Aorta (tissue), 5 donors: ENCODE measurements around the gene TMEM234. TPM values are rescaled to one million over a fixed set of nuclear protein-coding genes. Genes with fewer than 3 reads are reported as not detected.

Source experiments
- ATAC-seq: fragments of 200-7000 bp; cut with Tn5 transposase; one replicate; pipeline ENCODE4 v1.9.1; 2022; ENCODE audit warnings: moderate library complexity; ENCODE audit not compliant: low FRiP score
- DNase-seq, 2 donors: peaks; one replicate each; pipeline ENCODE4 v3.0.0-alpha.2; 2020
- H3K27ac ChIP-seq, 2 donors: one replicate each; pipeline ENCODE4 v1.5.1; 2013; ENCODE audit warnings: low read length in 2 of 2, mild to moderate bottlenecking in 2 of 2, moderate library complexity in 2 of 2, control low read depth in 1 of 2, inconsistent platforms in 1 of 2, low read depth in 1 of 2
- H3K27me3 ChIP-seq, 2 donors: one replicate each; pipeline ENCODE4 v1.6.1; 2013; ENCODE audit warnings: control low read depth in 1 of 2, low read length in 1 of 2, mild to moderate bottlenecking in 1 of 2, moderate library complexity in 1 of 2; ENCODE audit not compliant: insufficient read depth in 2 of 2, control insufficient read depth in 1 of 2
- H3K36me3 ChIP-seq, 2 donors: one replicate each; pipeline ENCODE4 v1.6.1; 2013; ENCODE audit warnings: control low read depth in 1 of 2, low read length in 1 of 2, mild to moderate bottlenecking in 1 of 2; ENCODE audit not compliant: insufficient read depth in 2 of 2, control insufficient read depth in 1 of 2
- H3K4me1 ChIP-seq, 2 donors: one replicate each; pipeline ENCODE4 v1.6.1; 2013; ENCODE audit warnings: low read length in 2 of 2, control low read depth in 1 of 2, mild to moderate bottlenecking in 1 of 2, moderate library complexity in 1 of 2; ENCODE audit not compliant: insufficient read depth in 2 of 2, control insufficient read depth in 1 of 2
- H3K4me3 ChIP-seq, 2 donors: one replicate each; pipeline ENCODE4 v1.5.1; 2013; ENCODE audit warnings: low read length in 2 of 2, control low read depth in 1 of 2, mild to moderate bottlenecking in 1 of 2
- H3K9me3 ChIP-seq: one replicate; pipeline ENCODE4 v1.6.1; 2013; ENCODE audit warnings: mild to moderate bottlenecking, low read length; ENCODE audit not compliant: control insufficient read depth
- WGBS, 2 donors: extraction: QIAGEN DNeasy Blood & Tissue Kit; methylation state at CpG; one replicate each; pipeline ENCODE4 v1.1.7; 2013; 5-methylcytosine and 5-hydroxymethylcytosine counted together
- intact Hi-C, 2 donors: fragments of 100-400 bp; cut with DNase I; formaldehyde crosslinking; loops; one replicate each; pipeline versions ENCODE4 v1.14.2 to v1.15.0; 2022
- polyA plus RNA-seq, 2 donors: library from polyadenylated mRNA; stranded (reverse); fragments of 200-250 nt; gene quantifications; one replicate each; pipeline ENCODE4 v1.2.3, GENCODE V29; 2013
- total RNA-seq, 2 donors: library from RNA; stranded (reverse); fragmentation: NEBNext Ultra II Directional; extraction: Animal tissue kit (Norgen Biotek cat#: 25700); gene quantifications; one replicate each; pipeline ENCODE4 v1.2.1, GENCODE V29; 2021
- donor health status: healthy with polysubstance abuse.
- donor health status: Bipolar disorder and iron deficiency.
- donor health status: DM: no; HTN: no; CAD: no.
- donor health status: DM: no; HTN: no; CAD: no.
- donor health status: DM: yes; HTN: yes; CAD: no.

TMEM234 gene
- total and polyA plus RNA-seq, 4 donors = 10.4 to 24.3 (median 19.5) TPM

- intact Hi-C loops = no loop called here
- ATAC-seq = no peak
- no peaks in the 10 kb centered on the region for H3K27me3 ChIP-seq
- DNase-seq = no peak
- no peaks in the 10 kb centered on the region for H3K4me1 ChIP-seq
- peaks cover 6 to 18% of the 10 kb centered on the region in 2 donors for H3K36me3 ChIP-seq
- no peaks in the 10 kb centered on the region for H3K9me3 ChIP-seq
- no peak overlapping the region for H3K4me3 ChIP-seq
- WGBS, 2 donors = 82 to 84% methylated on average over 2 of the region's 2 CpGs
- no peak overlapping the region for H3K27ac ChIP-seq
Observed at GRCh38 chr1:32186491-32186890, 35.7 kb downstream of the TMEM234 start.

DNA sequence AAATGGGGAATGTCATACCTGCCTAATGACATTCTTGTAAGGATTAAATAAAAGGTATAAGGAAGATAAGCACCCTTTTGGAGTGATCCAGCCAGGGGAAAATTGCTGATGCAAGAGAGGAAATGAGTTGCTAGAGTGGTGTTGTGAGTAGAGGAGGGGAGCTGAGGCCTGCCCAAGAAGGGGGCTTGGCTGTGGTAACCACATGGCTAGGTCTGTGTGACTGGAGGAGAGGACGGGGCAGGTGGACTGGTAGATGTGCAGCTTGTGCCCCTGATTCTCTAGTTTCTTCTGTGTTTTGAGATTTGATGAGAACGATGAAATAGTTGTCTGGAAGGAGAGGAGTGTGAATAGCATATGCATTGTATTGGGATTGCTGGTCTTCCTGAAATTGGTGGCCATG lies 36.1 kb downstream of the TMEM234 start:
- Histone ChIP-seq H3K4me1 (no peaks in the 10 kb centered on the region), H3K27me3 (no peaks in the 10 kb centered on the region), H3K9me3 (no peaks in the 10 kb centered on the region), H3K4me3 (no peak overlapping the region), H3K36me3 (peaks cover 6 to 17% of the 10 kb centered on the region in 2 donors), H3K27ac (no peak overlapping the region)
- DNase-seq (no peak), ATAC-seq (no peak)
- intact Hi-C loops = no loop called here
- 92 to 93% methylated on average over 2 of the region's 2 CpGs for WGBS, 2 donors

- H3K36me3 ChIP-seq = peaks cover 6 to 11% of the 10 kb centered on the region in 2 donors
- H3K27ac ChIP-seq = no peak overlapping the region
- no peaks in the 10 kb centered on the region for H3K9me3 ChIP-seq
- no peak overlapping the region for H3K4me3 ChIP-seq
- H3K4me1 ChIP-seq = no peaks in the 10 kb centered on the region
- ATAC-seq (no peak), DNase-seq (no peak)
- no peaks in the 10 kb centered on the region for H3K27me3 ChIP-seq
- intact Hi-C loops = no loop called here
Observed at GRCh38 chr1:32184650-32185049, 37.5 kb downstream of the TMEM234 start.

DNA sequence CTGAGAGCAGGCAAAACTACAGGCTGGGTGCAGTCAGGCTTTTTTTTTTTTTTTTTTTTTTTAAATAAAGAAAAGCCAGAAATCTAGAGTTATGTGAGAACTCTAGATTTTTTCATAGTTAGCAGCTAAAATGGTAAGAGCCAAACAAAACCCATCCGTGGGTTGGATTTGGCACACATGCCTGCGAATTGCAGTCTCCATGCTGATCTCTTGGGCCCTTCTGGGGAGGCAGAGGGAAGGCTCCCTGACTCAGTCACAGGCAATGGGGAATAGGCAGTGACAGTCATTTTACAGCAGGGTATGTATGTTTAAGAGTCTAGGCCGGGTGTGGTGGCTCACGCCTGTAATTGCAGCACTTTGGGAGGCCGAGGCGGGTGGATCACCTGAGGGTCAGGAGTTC lies 40.1 kb downstream of the TMEM234 start:
- H3K9me3 ChIP-seq = no peaks in the 10 kb centered on the region
- H3K4me3 ChIP-seq = no peak overlapping the region
- DNase-seq = peak in 1 of 2 donors; percentile 49
- intact Hi-C loops = no loop called here
- H3K27me3 ChIP-seq = no peaks in the 10 kb centered on the region
- no peaks in the 10 kb centered on the region for H3K4me1 ChIP-seq
- ATAC-seq = no peak
- peaks cover 3 to 4% of the 10 kb centered on the region in 2 donors for H3K36me3 ChIP-seq
- no peak overlapping the region for H3K27ac ChIP-seq
- 53 to 59% methylated on average over 6 of the region's 6 CpGs for WGBS, 2 donors

DNA sequence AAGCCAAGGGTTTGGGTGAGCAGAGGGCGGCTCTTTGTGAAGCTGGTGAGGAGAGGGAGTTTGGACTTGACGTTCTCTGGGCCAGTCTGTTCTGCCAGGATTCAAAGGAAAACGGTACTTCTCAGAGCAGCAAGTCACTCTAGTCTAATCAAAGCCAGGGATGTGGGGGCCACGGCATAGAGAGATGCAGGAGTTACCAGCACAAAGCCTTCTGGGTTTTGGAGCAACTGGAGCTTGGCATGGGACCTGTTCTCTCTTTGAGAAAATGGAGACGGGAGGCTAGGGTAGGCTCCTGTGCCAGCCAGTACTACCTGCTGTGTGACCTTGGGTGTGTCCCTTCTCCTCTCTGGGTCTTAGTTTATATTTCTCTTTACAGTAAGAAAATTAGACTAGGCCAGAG lies 40.6 kb downstream of the TMEM234 start:
- Histone ChIP-seq H3K9me3 (no peaks in the 10 kb centered on the region), H3K27ac (peak overlapping the region in 1 of 2 donors; percentile 21), H3K27me3 (no peaks in the 10 kb centered on the region), H3K4me3 (no peak overlapping the region), H3K36me3 (peaks cover 3 to 4% of the 10 kb centered on the region in 2 donors), H3K4me1 (no peaks in the 10 kb centered on the region)
- ATAC-seq (no peak), DNase-seq (no peak)
- 40 to 44% methylated on average over 5 of the region's 5 CpGs for WGBS, 2 donors
- intact Hi-C loops = no loop called here

GRCh38 chr1:32181065-32181464 lies 41.1 kb downstream of the TMEM234 start:
- H3K4me1 ChIP-seq = no peaks in the 10 kb centered on the region
- peak overlapping the region in 1 of 2 donors; percentile 5 for H3K27ac ChIP-seq
- DNase-seq = no peak
- ATAC-seq = no peak
- peaks cover 0 to 3% of the 10 kb centered on the region in 2 donors for H3K36me3 ChIP-seq
- H3K4me3 ChIP-seq = no peak overlapping the region
- 66 to 69% methylated on average over 9 of the region's 9 CpGs for WGBS, 2 donors
- intact Hi-C loops = no loop called here
- no peaks in the 10 kb centered on the region for H3K27me3 ChIP-seq
- H3K9me3 ChIP-seq = no peaks in the 10 kb centered on the region

- peak overlapping the region; percentile 63 to 88 for H3K27ac ChIP-seq
- H3K4me1 ChIP-seq = no peaks in the 10 kb centered on the region
- no peaks in the 10 kb centered on the region for H3K9me3 ChIP-seq
- intact Hi-C loops = no loop called here
- ATAC-seq (peak; percentile 53), DNase-seq (peak; percentile 79 to 88)
- H3K36me3 ChIP-seq = peaks cover 0 to 2% of the 10 kb centered on the region in 2 donors
- WGBS, 2 donors = 4% methylated on average over 36 of the region's 36 CpGs
- no peaks in the 10 kb centered on the region for H3K27me3 ChIP-seq
- peak overlapping the region; percentile 56 for H3K4me3 ChIP-seq
Observed at GRCh38 chr1:32180186-32181060, 41.7 kb downstream of the TMEM234 start.

DNA sequence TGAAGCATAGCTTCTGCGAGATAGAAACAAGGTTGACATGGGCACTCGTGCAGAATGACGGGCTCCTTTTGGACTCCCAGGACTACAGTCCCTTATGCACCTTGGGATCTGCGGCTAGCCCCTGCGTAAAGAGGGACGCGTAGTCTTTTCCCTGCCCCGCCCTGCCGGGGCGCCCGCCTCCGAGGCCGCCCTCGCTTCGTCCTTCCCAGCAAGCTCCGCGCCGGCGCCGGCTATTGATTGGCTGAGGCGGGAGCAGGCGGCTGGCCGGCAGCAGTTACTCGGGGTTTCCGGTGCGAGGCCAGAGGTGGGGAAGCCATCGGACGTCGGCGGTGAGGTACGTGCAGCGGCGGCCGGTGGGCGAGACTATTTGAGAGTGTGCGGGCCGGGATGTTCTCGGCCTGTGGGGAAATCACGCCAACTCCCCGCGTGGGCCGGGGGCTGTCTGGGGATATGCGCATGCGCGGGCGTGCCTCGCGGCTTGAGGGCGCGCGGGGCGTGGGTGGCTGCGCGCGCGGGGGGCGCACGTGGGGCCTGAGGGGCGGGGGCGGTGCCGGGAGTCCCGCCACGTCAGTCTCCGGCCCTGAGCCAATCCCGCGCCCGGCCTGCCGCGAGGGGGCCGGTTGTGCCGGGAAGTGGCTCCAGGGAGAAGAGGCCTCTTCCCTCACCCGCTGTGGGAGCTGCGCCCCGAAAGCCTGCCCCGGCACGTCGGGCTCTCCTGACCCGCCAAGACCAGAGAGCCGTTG lies 42.5 kb downstream of the TMEM234 start, which contains the start of gene TXLNA:
TXLNA (plus strand) TSS at position 233 of the 743 bp plus-strand sequence. CDS start 671 bp downstream, outside the sequence.
- Histone ChIP-seq H3K4me1 (no peaks in the 10 kb centered on the region), H3K27me3 (no peaks in the 10 kb centered on the region), H3K27ac (peak within 1 kb of the TSS; percentile 63 to 89), H3K36me3 (peaks cover 0 to 2% of the 10 kb centered on the region in 2 donors), H3K4me3 (peak within 1 kb of the TSS; percentile 56), H3K9me3 (no peaks in the 10 kb centered on the region)
- DNase-seq (peak; percentile 97 to 98), ATAC-seq (peak; percentile 96)
- intact Hi-C loops = loop anchor here in 1 of 2 donors (5.0 kb wide), 1 partner anchor 72 kb away; the partner anchor contains the start of gene KPNA6
- WGBS, 2 donors = 1% methylated on average over 55 to 79 of the region's 79 CpGs
